Tibial nerve (tissue), 4 donors: ENCODE results near the gene KLF1.

Experiments used
- EP300 ChIP-seq, 2 donors: sonication (generic); formaldehyde crosslinking; IDR thresholded peaks; one replicate each; pipeline ENCODE4 v1.6.1; 2017; ENCODE audit warnings: antibody characterized with exemption in 2 of 2, mild to moderate bottlenecking in 1 of 2
- POLR2A ChIP-seq, 2 donors: fragments of 450-650 bp; IDR thresholded peaks; one replicate each; pipeline ENCODE4 v1.6.1; 2017; ENCODE audit warnings: antibody characterized with exemption in 2 of 2, mild to moderate bottlenecking in 2 of 2, moderate library complexity in 2 of 2
- TF ChIP-seq, protein P1 (sequence below), 5 experiments: fragments of 200-600 bp in 3 of 5; fragments of 450-650 bp in 2 of 5; sonication (generic) in 3 of 5; IDR thresholded peaks; one replicate each; pipeline ENCODE4 v1.5.1; 2016 to 2019; ENCODE audit warnings: antibody characterized with exemption in 5 of 5, mild to moderate bottlenecking in 3 of 5, moderate library complexity in 2 of 5

DNA sequence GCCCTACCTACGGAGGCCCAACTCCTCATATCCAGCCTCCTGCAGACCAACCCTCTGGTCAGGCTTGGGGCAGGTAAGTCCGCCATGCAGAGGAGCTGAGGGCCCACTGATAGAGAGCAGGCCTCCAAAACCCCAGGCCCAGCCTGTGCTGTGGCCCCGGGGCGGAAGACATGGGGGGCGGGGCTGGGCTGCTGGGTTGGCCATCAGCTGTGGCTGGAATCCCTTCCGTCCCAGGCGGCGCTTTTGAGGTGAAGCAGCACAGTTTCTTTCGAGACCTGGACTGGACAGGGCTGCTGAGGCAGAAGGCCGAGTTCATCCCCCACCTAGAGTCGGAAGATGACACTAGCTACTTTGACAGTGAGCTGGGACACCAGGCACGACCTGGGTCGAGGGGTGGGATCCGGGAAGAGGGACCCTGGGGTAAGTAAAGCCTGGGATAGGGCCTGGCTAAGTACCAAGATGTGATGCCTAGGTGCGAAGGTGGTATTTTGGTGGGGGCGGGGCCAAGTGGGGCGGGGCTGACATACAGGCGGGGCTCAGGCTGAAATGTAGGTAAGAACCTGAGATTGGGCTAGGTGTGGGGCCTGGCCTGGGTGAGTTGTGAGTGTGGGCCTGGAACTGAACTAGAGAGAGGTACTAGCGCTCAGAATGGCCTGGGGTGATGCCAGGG lies 21.1 kb downstream of the KLF1 start:
- TF ChIP-seq, protein P1, sequence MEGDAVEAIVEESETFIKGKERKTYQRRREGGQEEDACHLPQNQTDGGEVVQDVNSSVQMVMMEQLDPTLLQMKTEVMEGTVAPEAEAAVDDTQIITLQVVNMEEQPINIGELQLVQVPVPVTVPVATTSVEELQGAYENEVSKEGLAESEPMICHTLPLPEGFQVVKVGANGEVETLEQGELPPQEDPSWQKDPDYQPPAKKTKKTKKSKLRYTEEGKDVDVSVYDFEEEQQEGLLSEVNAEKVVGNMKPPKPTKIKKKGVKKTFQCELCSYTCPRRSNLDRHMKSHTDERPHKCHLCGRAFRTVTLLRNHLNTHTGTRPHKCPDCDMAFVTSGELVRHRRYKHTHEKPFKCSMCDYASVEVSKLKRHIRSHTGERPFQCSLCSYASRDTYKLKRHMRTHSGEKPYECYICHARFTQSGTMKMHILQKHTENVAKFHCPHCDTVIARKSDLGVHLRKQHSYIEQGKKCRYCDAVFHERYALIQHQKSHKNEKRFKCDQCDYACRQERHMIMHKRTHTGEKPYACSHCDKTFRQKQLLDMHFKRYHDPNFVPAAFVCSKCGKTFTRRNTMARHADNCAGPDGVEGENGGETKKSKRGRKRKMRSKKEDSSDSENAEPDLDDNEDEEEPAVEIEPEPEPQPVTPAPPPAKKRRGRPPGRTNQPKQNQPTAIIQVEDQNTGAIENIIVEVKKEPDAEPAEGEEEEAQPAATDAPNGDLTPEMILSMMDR (IDR thresholded peaks at IDR 0.05) = no peak
- TF ChIP-seq POLR2A (IDR thresholded peaks at IDR 0.05) = no peak
- TF ChIP-seq EP300 (IDR thresholded peaks at IDR 0.05) = no peak
